MM.1S (cell line): Measurements from ENCODE around the gene RRAD.

ENCODE experiments used
- DNase-seq: peaks from one replicate; pipeline ENCODE4 v3.0.0-alpha.2; 2015
- H2AFZ ChIP-seq: fragments of 300-600 bp; sonication (generic); 2 replicates; pipeline ENCODE4 v1.6.0; 2016; ENCODE audit warnings: antibody characterized with exemption, low read length
- H3F3A ChIP-seq: fragments of 300-600 bp; sonication (generic); 2 replicates; pipeline ENCODE4 v1.6.1; 2016; ENCODE audit warnings: mild to moderate bottlenecking, antibody characterized with exemption, low read length, moderate library complexity, mixed read lengths; ENCODE audit not compliant: insufficient read depth
- H3K27ac ChIP-seq: fragments of 300-600 bp; sonication (generic); 2 replicates; pipeline ENCODE4 v1.5.1; 2016; ENCODE audit warnings: mild to moderate bottlenecking, low read length
- H3K27me3 ChIP-seq: fragments of 300-600 bp; sonication (generic); replicated peaks from 2 replicates; pipeline ENCODE4 v1.6.0; 2016; ENCODE audit warnings: low read length; ENCODE audit not compliant: insufficient read depth
- H3K36me3 ChIP-seq: fragments of 300-600 bp; sonication (generic); replicated peaks from 2 replicates; pipeline ENCODE4 v1.6.1; 2016; ENCODE audit warnings: mild to moderate bottlenecking, low read length, mixed read lengths; ENCODE audit not compliant: insufficient read depth
- H3K4me1 ChIP-seq: fragments of 300-600 bp; sonication (generic); 2 replicates; pipeline ENCODE4 v1.6.1; 2016; ENCODE audit warnings: low read length, mixed read lengths
- H3K4me2 ChIP-seq: fragments of 300-600 bp; sonication (generic); 2 replicates; pipeline ENCODE4 v1.6.0; 2016; ENCODE audit warnings: low read depth, low read length
- H3K4me3 ChIP-seq: fragments of 300-600 bp; sonication (generic); 2 replicates; pipeline ENCODE4 v1.5.1; 2016; ENCODE audit warnings: low read length, mixed read lengths
- H3K79me2 ChIP-seq: fragments of 300-600 bp; sonication (generic); 2 replicates; pipeline ENCODE4 v1.6.1; 2016; ENCODE audit warnings: mixed run types, low read length, mixed read lengths
- H3K9ac ChIP-seq: fragments of 300-600 bp; sonication (generic); 2 replicates; pipeline ENCODE4 v1.6.1; 2016; ENCODE audit warnings: low read length, mixed read lengths
- H3K9me2 ChIP-seq: fragments of 300-600 bp; sonication (generic); replicated peaks from 2 replicates; pipeline ENCODE4 v1.6.1; 2016; ENCODE audit warnings: mild to moderate bottlenecking, low read length, mixed read lengths; ENCODE audit not compliant: insufficient read depth
- H3K9me3 ChIP-seq: fragments of 300-600 bp; sonication (generic); replicated peaks from 2 replicates; pipeline ENCODE4 v1.6.1; 2016; ENCODE audit warnings: mild to moderate bottlenecking, low read length, mixed read lengths; ENCODE audit not compliant: insufficient read depth
- H4K20me1 ChIP-seq: fragments of 300-600 bp; sonication (generic); 2 replicates; pipeline ENCODE4 v1.6.1; 2016; ENCODE audit warnings: mild to moderate bottlenecking, low read length, moderate library complexity, mixed read lengths; ENCODE audit not compliant: insufficient read depth
- EZH2 ChIP-seq: fragments of 300-600 bp; sonication (generic); optimal IDR thresholded peaks from 2 replicates; pipeline ENCODE3; 2017; ENCODE audit warnings: low read depth, mild to moderate bottlenecking, antibody characterized with exemption, low read length, mixed read lengths
- EZH2phosphoT487 ChIP-seq: fragments of 300-600 bp; sonication (generic); IDR thresholded peaks from 2 replicates; pipeline ENCODE4 v1.6.1; 2018; ENCODE audit warnings: antibody characterized with exemption, low read length
- TF ChIP-seq, protein P1 (sequence below): fragments of 300-600 bp; sonication (generic); IDR thresholded peaks from 2 replicates; pipeline ENCODE4 v1.5.1; 2016; ENCODE audit warnings: antibody characterized with exemption, low read length, mixed read lengths

Gene RRAD

GRCh38 chr16:66921729-66922450 lies 3.4 kb downstream of the RRAD start:
- no peaks in the 10 kb centered on the region for H3K4me1 ChIP-seq
- no peaks in the 10 kb centered on the region for H3F3A ChIP-seq
- no peak overlapping the region for H3K4me2 ChIP-seq
- H3K36me3 ChIP-seq = no peaks in the 10 kb centered on the region
- H3K9ac ChIP-seq = no peak overlapping the region
- H2AFZ ChIP-seq = no peak overlapping the region
- no peaks in the 10 kb centered on the region for H4K20me1 ChIP-seq
- no peaks in the 10 kb centered on the region for H3K79me2 ChIP-seq
- H3K9me3 ChIP-seq = no peaks in the 10 kb centered on the region
- peaks cover 74% of the 10 kb centered on the region for H3K27me3 ChIP-seq
- TF ChIP-seq EZH2phosphoT487 (no peak), EZH2 (no peak)
- TF ChIP-seq, protein P1, sequence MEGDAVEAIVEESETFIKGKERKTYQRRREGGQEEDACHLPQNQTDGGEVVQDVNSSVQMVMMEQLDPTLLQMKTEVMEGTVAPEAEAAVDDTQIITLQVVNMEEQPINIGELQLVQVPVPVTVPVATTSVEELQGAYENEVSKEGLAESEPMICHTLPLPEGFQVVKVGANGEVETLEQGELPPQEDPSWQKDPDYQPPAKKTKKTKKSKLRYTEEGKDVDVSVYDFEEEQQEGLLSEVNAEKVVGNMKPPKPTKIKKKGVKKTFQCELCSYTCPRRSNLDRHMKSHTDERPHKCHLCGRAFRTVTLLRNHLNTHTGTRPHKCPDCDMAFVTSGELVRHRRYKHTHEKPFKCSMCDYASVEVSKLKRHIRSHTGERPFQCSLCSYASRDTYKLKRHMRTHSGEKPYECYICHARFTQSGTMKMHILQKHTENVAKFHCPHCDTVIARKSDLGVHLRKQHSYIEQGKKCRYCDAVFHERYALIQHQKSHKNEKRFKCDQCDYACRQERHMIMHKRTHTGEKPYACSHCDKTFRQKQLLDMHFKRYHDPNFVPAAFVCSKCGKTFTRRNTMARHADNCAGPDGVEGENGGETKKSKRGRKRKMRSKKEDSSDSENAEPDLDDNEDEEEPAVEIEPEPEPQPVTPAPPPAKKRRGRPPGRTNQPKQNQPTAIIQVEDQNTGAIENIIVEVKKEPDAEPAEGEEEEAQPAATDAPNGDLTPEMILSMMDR = no peak
- H3K9me2 ChIP-seq = no peaks in the 10 kb centered on the region
- no peak overlapping the region for H3K4me3 ChIP-seq
- H3K27ac ChIP-seq = no peak overlapping the region
- DNase-seq = no peak

DNA sequence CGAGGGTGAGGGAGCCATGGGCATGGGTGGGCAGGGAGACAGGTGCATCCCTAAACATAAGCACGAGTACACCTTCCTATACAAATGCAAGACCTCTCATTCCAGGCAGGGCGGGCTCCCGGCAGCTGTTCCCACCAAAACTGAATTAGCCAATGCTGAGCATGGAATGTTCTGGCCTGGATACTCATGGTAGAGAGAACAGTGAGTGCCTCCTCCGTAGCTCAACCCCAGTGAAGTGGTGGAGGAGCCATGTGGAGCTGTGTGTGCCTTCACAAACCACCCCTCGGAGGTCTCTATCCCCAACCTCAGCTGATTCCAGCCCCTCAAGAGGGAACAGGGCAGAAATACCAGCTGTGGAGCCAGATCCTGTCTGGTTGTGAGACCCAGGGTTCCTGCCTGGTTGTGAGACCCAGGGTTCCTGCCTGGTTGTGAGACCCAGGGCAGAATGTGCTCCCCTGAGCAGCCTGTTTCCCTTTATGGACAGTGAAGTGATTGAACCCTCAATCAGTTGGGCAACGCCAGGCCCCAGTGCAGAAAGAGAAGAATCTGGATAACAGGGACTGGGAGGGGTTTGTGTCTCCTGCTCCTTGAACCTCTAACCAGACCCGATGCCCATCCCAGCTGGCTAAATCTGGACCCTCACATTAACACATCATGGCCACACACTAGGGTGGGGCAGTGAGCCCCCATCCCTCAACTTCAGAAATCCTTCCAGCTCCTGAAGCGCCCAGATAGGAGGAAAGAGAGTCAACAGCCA lies 4.2 kb downstream of the RRAD start:
- no peak overlapping the region for H2AFZ ChIP-seq
- H3F3A ChIP-seq = no peaks in the 10 kb centered on the region
- no peak overlapping the region for H3K4me3 ChIP-seq
- H3K36me3 ChIP-seq = no peaks in the 10 kb centered on the region
- DNase-seq = no peak
- no peak overlapping the region for H3K9ac ChIP-seq
- no peak overlapping the region for H3K4me2 ChIP-seq
- H3K27ac ChIP-seq = no peak overlapping the region
- no peaks in the 10 kb centered on the region for H3K79me2 ChIP-seq
- H3K27me3 ChIP-seq = peaks cover 82% of the 10 kb centered on the region
- no peaks in the 10 kb centered on the region for H3K9me2 ChIP-seq
- TF ChIP-seq EZH2phosphoT487 (no peak), EZH2 (no peak)
- TF ChIP-seq, protein P1 = no peak
- H4K20me1 ChIP-seq = no peaks in the 10 kb centered on the region
- no peaks in the 10 kb centered on the region for H3K4me1 ChIP-seq
- no peaks in the 10 kb centered on the region for H3K9me3 ChIP-seq

- DNase-seq = no peak
- TF ChIP-seq, protein P1 = no peak
- no peak for TF ChIP-seq EZH2phosphoT487
- no peak for TF ChIP-seq EZH2
- Histone ChIP-seq H3K79me2 (no peaks in the 10 kb centered on the region), H3K9me2 (no peaks in the 10 kb centered on the region), H3F3A (no peaks in the 10 kb centered on the region), H3K9me3 (no peaks in the 10 kb centered on the region), H2AFZ (no peak overlapping the region), H3K9ac (no peak overlapping the region), H3K4me2 (no peak overlapping the region), H3K27ac (no peak overlapping the region), H3K4me1 (no peaks in the 10 kb centered on the region), H3K36me3 (no peaks in the 10 kb centered on the region), H3K4me3 (no peak overlapping the region), H3K27me3 (peaks cover 86% of the 10 kb centered on the region), H4K20me1 (no peaks in the 10 kb centered on the region)
Measured at GRCh38 chr16:66920299-66920590, 5.1 kb downstream of the RRAD start.
